ENCODE measurements around the gene C1orf159. TPM values are rescaled to one million over a fixed set of nuclear protein-coding genes. Genes with fewer than 3 reads are reported as not detected.

Gene C1orf159
- total and polyA plus RNA-seq, 9 of the 15 experiments (the other 6 are each of a cell fraction or from before 2014, with no cell fraction given) = 0.28 to 54.9 (median 10.6) TPM

GRCh38 chr1:1035291-1035943 is 80.5 kb downstream of the C1orf159 start:
- Histone ChIP-seq H3K4me3 (no peak overlapping the region), H3K4me2 (ENCODE audit: insufficient read depth, low read length) (no peak overlapping the region), H4K20me1 (replicated peaks; ENCODE audit: control insufficient read depth, insufficient read depth, low read length) (peaks cover 28% of the 10 kb centered on the region), H3K9me1 (ENCODE audit: control insufficient read depth, insufficient read depth, low read length) (no peaks in the 10 kb centered on the region), H3K79me2 (ENCODE audit: control insufficient read depth, insufficient read depth, low read length) (no peaks in the 10 kb centered on the region; the same call in 2 of the 3 replicates), H3K27ac (ENCODE audit: extremely low read depth, low read depth, low read length) (no peak overlapping the region), H3K9ac (ENCODE audit: insufficient read depth in 1 of 2, low read depth in 2 of 2, low read length in 2 of 2) (peak overlapping the region in 1 of 2 experiments; percentile 54; a peak in 1 of 4 replicates), H3K36me3 (ENCODE audit: control insufficient read depth, insufficient read depth, low read length) (peaks cover 13% of the 10 kb centered on the region; the same call in 1 of the 3 replicates), H3K27me3 (ENCODE audit: control insufficient read depth in 2 of 2, insufficient read depth in 2 of 2, low read length in 2 of 2) (no peaks in the 10 kb centered on the region), H2AFZ (ENCODE audit: low read depth, low read length) (no peak overlapping the region), H3K4me1 (replicated peaks in 1 of 2; ENCODE audit: control insufficient read depth in 2 of 2, insufficient read depth in 2 of 2, low read length in 2 of 2) (peaks cover 6 to 84% of the 10 kb centered on the region in 2 experiments; a peak in 4 of 5 replicates), H3K9me3 (replicated peaks; ENCODE audit: control insufficient read depth, insufficient read depth, low read depth, low read length) (no peaks in the 10 kb centered on the region)
- DNase-seq (ENCODE audit: extremely low read depth in 1 of 4, low spot score in 3 of 4) (no peak), ATAC-seq (no peak), FAIRE-seq (no peak)
- CTCF ChIA-PET (ENCODE audit: low intra/inter-chr PET ratio) = no interaction called here
- POLR2A ChIA-PET = no interaction called here
- TF ChIP-seq RBFOX2 (IDR thresholded peaks at IDR 0.05; ENCODE audit: low read depth, low read length) = 0 out of 2 replicates have a peak, but pooled peaks have one; percentile 6
- TF ChIP-seq CTCF (IDR thresholded peaks at IDR 0.05 in 2 of 3, conservative IDR thresholded peaks at IDR 0.05 in 1 of 3; ENCODE audit: insufficient read depth in 2 of 3, low read depth in 1 of 3, low read length in 3 of 3) = 0 out of 6 replicates have a peak, but pooled peaks of 1 of the 3 experiments have one; percentile 16
- no peak for TF ChIP-seq CREB5 (CRISPR knock-in tag; IDR thresholded peaks at IDR 0.05)
- no TSS peak for BruUV-seq (replicated peaks)
- 84% methylated on average over 15 of the region's 19 CpGs for WGBS (ENCODE audit: insufficient coverage, low coverage, missing lambda C conversion rate)
- intact Hi-C loops (cut with micrococcal nuclease) (no loop called here), in situ Hi-C loops (cut with MboI) (no loop called here)
